MCF 10A (cell line): ENCODE results near the gene LRRC41. TPM values are rescaled to one million over a fixed set of nuclear protein-coding genes. Genes with fewer than 3 reads are reported as not detected.

Source experiments
- BruUV-seq: library from RNA; stranded (reverse); fragments of 400-500 nt; replicated peaks from 2 replicates; lab custom pipeline; 2021; lab: Mats Ljungman, UMichigan
- CTCF ChIA-PET: fragments of 300-600 bp; sonication (Branson Sonifier 250); formaldehyde crosslinking; extraction: SDS; loops from one replicate; lab custom pipeline; 2021; ENCODE audit warnings: antibody characterized with exemption, inconsistent platforms; lab: Yijun Ruan, JAX
- POLR2A ChIA-PET: fragments of 300-600, 350-650 bp; sonication (Branson Sonifier 250); formaldehyde crosslinking; extraction: SDS; loops from one replicate; lab custom pipeline; 2020; ENCODE audit warnings: antibody characterized with exemption, inconsistent platforms; lab: Yijun Ruan, JAX
- DNase-seq: peaks from one replicate; pipeline ENCODE4 v3.0.0-alpha.2; 2018; ENCODE audit not compliant: unreplicated experiment
- H3K27ac Mint-ChIP-seq: one replicate; pipeline ENCODE4 v1.8.0; 2022; ENCODE audit warnings: mild to moderate bottlenecking, low read depth, mixed read lengths; ENCODE audit not compliant: unreplicated experiment
- H3K27me3 Mint-ChIP-seq: one replicate; pipeline ENCODE4 v1.8.0; 2022; ENCODE audit warnings: mixed read lengths; ENCODE audit not compliant: insufficient read depth, unreplicated experiment
- H3K36me3 Mint-ChIP-seq: one replicate; pipeline ENCODE4 v1.8.0; 2022; ENCODE audit warnings: mild to moderate bottlenecking, moderate library complexity, mixed read lengths; ENCODE audit not compliant: insufficient read depth, unreplicated experiment
- H3K4me1 Mint-ChIP-seq: one replicate; pipeline ENCODE4 v1.8.0; 2022; ENCODE audit warnings: mixed read lengths; ENCODE audit not compliant: insufficient read depth, unreplicated experiment
- H3K4me3 Mint-ChIP-seq: one replicate; pipeline ENCODE4 v1.8.0; 2022; ENCODE audit warnings: mild to moderate bottlenecking, moderate library complexity, mixed read lengths; ENCODE audit not compliant: unreplicated experiment
- H3K9me3 Mint-ChIP-seq: one replicate; pipeline ENCODE4 v1.8.0; 2022; ENCODE audit warnings: mixed read lengths; ENCODE audit not compliant: unreplicated experiment
- intact Hi-C: fragments of 100-400 bp; cut with micrococcal nuclease; formaldehyde crosslinking; loops from 2 replicates; pipeline ENCODE4 v1.14.1; 2022
- total RNA-seq: library from RNA; stranded (reverse); gene quantifications from 2 replicates; pipeline ENCODE4 v1.2.3, GENCODE V29; 2022
- TF ChIP-seq, protein P1 (sequence below): fragments of 200-600 bp; IDR thresholded peaks from one replicate; pipeline ENCODE4 v1.8.0; 2022; ENCODE audit warnings: antibody characterized with exemption, mild to moderate bottlenecking; ENCODE audit not compliant: unreplicated experiment

LRRC41 gene
- total RNA-seq, 1 experiment from 2014 or later: 92.6 TPM

DNA sequence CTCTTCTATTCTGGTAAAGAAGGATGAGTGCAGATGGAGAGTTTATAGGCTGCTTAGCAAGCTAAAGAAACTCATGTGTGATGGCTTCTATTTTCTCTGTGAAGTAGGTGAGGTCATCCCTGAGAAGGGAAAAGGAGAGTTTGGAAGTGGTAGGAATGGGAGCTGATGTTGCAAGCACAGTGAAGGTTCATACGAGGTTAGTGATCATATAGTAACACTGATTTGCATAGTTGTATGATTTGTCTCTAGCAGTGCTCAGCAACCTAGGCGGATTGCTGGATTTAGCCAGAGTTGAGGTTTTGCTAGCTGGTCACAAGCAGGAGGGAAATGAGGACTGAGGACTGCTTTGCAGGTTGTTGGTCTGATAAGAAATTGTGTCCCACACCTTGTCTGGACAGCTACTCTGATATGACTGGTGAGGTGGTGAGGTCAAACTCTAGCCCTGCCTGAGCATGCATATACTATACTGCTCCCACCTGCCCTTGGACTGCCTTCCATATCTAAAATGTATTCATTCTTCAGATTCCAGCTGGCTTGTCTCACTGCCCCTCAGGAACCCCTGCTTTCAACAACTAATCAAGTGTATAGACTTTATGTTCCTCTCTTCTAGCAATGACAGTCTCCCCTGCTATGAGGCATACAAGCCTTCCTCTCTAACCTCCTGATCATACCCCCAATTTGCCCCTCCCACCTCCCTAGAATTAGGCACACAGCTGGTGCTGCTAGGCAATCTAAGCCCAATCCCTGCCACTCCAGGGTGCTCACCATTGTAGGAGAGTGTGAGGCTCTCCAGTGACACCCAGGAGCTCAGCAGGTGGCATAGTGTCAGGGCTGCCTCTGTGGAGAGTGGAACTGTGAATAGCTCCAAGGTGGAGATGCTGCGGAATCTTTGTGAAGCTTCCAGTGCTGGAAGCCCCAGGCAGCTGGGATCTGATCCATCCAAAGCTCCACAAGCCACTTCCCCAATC is 18.5 kb downstream of the LRRC41 start:
- POLR2A ChIA-PET: interaction anchor here (0.5 to 4.7 kb wide), 8 partner anchors 10 to 40 kb away, joined by 3 to 19 read pairs (median 3); partner anchors contain the start of genes LRRC41, RAD54L and UQCRH
- Mint-ChIP-seq H3K9me3 (no peaks in the 10 kb centered on the region), H3K36me3 (peaks cover 77% of the 10 kb centered on the region), H3K4me1 (no peaks in the 10 kb centered on the region), H3K27ac (no peak overlapping the region), H3K4me3 (no peak overlapping the region), H3K27me3 (no peaks in the 10 kb centered on the region)
- intact Hi-C loops: no loop called here
- TF ChIP-seq, protein P1, sequence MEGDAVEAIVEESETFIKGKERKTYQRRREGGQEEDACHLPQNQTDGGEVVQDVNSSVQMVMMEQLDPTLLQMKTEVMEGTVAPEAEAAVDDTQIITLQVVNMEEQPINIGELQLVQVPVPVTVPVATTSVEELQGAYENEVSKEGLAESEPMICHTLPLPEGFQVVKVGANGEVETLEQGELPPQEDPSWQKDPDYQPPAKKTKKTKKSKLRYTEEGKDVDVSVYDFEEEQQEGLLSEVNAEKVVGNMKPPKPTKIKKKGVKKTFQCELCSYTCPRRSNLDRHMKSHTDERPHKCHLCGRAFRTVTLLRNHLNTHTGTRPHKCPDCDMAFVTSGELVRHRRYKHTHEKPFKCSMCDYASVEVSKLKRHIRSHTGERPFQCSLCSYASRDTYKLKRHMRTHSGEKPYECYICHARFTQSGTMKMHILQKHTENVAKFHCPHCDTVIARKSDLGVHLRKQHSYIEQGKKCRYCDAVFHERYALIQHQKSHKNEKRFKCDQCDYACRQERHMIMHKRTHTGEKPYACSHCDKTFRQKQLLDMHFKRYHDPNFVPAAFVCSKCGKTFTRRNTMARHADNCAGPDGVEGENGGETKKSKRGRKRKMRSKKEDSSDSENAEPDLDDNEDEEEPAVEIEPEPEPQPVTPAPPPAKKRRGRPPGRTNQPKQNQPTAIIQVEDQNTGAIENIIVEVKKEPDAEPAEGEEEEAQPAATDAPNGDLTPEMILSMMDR: no peak
- CTCF ChIA-PET: no interaction called here
- no peak for DNase-seq
- no TSS peak for BruUV-seq

DNA sequence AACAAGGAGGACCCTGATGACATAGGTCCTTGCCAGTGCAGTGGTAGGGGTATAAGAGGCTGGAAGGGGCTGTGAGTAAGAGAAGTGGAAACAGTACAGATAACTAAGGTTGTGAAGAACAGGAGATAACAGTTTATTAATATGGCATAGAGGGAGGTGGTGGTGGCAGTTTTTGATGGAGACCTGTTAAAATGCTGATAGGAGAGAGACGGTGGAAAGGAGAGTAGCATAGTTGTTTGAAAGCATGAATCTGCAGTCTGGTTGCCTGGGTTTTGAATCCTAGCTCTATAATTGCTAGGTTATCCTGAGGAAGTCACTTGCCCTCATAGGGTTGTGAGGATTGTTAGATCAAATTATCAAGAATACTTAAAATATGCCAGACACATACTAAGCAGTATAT is 19.4 kb downstream of the LRRC41 start:
- no peaks in the 10 kb centered on the region for H3K4me1 Mint-ChIP-seq
- intact Hi-C loops: no loop called here
- no peaks in the 10 kb centered on the region for H3K9me3 Mint-ChIP-seq
- no peak overlapping the region for H3K27ac Mint-ChIP-seq
- no peak overlapping the region for H3K4me3 Mint-ChIP-seq
- peaks cover 80% of the 10 kb centered on the region for H3K36me3 Mint-ChIP-seq
- ChIA-PET POLR2A (interaction anchor here (0.5 to 4.7 kb wide), 7 partner anchors 9 to 39 kb away, joined by 3 to 19 read pairs (median 3); partner anchors contain the start of genes LRRC41, RAD54L and UQCRH), CTCF (no interaction called here)
- TF ChIP-seq, protein P1: no peak
- no peaks in the 10 kb centered on the region for H3K27me3 Mint-ChIP-seq
- DNase-seq: no peak
- no TSS peak for BruUV-seq

DNA sequence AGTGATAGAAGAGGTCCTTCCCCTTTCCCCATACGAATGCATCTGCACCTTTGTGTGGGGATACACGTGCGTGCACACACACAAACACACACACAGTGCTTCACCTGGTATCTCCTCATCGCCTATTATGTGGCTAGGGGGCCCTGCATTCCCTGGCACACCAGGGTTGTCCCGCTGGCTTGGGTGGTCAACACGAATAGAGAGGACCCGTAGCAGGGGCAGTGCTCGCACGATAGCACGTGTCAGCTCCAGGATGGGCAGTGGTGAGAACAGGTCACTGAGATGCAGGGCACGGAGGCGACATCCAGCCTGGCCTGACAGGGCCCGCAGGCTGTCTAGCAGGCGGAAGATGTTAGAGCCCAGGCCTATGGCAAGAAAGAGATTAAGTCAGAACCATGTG is 22.4 kb downstream of the LRRC41 start:
- Mint-ChIP-seq H3K36me3 (peaks cover 91% of the 10 kb centered on the region), H3K27me3 (no peaks in the 10 kb centered on the region), H3K4me1 (no peaks in the 10 kb centered on the region), H3K4me3 (no peak overlapping the region), H3K9me3 (no peaks in the 10 kb centered on the region), H3K27ac (no peak overlapping the region)
- no TSS peak for BruUV-seq
- no peak for DNase-seq
- ChIA-PET CTCF (interaction anchor here (0.6 kb wide), 1 partner anchor 10 kb away, joined by 3 read pairs; no protein-coding TSS in a partner anchor), POLR2A (no interaction called here)
- TF ChIP-seq, protein P1: no peak
- intact Hi-C loops: no loop called here

DNA sequence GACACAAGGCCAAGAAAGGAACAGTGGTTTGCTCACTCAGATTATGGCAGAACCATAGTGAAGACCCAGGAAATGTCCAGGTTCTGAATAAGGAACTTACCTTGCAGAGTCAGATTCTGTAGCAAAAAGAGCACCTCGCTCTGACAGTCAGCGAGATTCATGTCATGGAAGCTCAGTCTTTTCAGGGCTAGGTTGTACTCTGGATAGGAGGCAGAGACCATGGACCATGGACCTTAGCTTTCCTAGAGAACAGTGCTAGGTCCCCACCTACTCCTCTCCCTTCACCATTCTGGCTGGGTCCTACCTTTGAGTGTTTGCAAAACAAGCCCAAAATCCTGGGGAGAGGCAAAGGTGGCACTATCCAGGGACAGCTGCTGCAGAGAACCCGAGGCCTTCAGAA is 23.3 kb downstream of the LRRC41 start:
- no peaks in the 10 kb centered on the region for H3K27me3 Mint-ChIP-seq
- no TSS peak for BruUV-seq
- ChIA-PET POLR2A (no interaction called here), CTCF (interaction anchor here (0.5 kb wide), 1 partner anchor 276 kb away, joined by 3 read pairs; no protein-coding TSS in a partner anchor)
- no peaks in the 10 kb centered on the region for H3K9me3 Mint-ChIP-seq
- TF ChIP-seq, protein P1: no peak
- intact Hi-C loops: no loop called here
- no peaks in the 10 kb centered on the region for H3K4me1 Mint-ChIP-seq
- H3K27ac Mint-ChIP-seq: no peak overlapping the region
- H3K4me3 Mint-ChIP-seq: no peak overlapping the region
- peaks cover 88% of the 10 kb centered on the region for H3K36me3 Mint-ChIP-seq
- no peak for DNase-seq
